ENCODE data around the gene TACO1. TPM values are rescaled to one million over a fixed set of nuclear protein-coding genes. Genes with fewer than 3 reads are reported as not detected.
A peak's percentile ranks its signal among the peaks of the same experiment; 100 is the strongest.

The TACO1 gene
- total and polyA plus RNA-seq, 10 of the 15 experiments (the other 5 are each of a cell fraction or from before 2014, with no cell fraction given), result 8.5 to 38.6 (median 27.0) TPM

- TF ChIP-seq STAT1 (conservative IDR thresholded peaks at IDR 0.05), result no peak
- TF ChIP-seq BMI1 (IDR thresholded peaks at IDR 0.05; ENCODE audit: borderline replicate concordance), result no peak
- TF ChIP-seq MTA3 (IDR thresholded peaks at IDR 0.05; ENCODE audit: borderline replicate concordance, low read length), result no peak
- no peak for TF ChIP-seq MYC (IDR thresholded peaks at IDR 0.05; ENCODE audit: insufficient read depth, insufficient read length, insufficient replicate concordance, low read length, severe bottlenecking)
- TF ChIP-seq IKZF2 (IDR thresholded peaks at IDR 0.05), result no peak
- no peak for TF ChIP-seq FOS (IDR thresholded peaks at IDR 0.05; ENCODE audit: borderline replicate concordance, extremely low read depth, insufficient read length)
- TF ChIP-seq IRF5 (IDR thresholded peaks at IDR 0.05; ENCODE audit: borderline replicate concordance), result no peak
- TF ChIP-seq NKRF (conservative IDR thresholded peaks at IDR 0.05), result no peak
- TF ChIP-seq SIN3A (IDR thresholded peaks at IDR 0.05; ENCODE audit: low read depth, low read length), result no peak
- no peak for TF ChIP-seq YBX1 (IDR thresholded peaks at IDR 0.05)
- TF ChIP-seq ZZZ3 (IDR thresholded peaks at IDR 0.05; ENCODE audit: control insufficient read depth, insufficient read length, low read depth), result no peak
- no peak for TF ChIP-seq MYB (IDR thresholded peaks at IDR 0.05; ENCODE audit: borderline replicate concordance, low read depth, low read length)
- TF ChIP-seq ELK1 (IDR thresholded peaks at IDR 0.05; ENCODE audit: low read depth, low read length), result no peak
- no peak for TF ChIP-seq HCFC1 (IDR thresholded peaks at IDR 0.05; ENCODE audit: low read length)
- ChIA-PET CTCF (interaction anchor here (0.8 to 1.2 kb wide), 3 partner anchors 57 to 374 kb away, joined by 3 to 4 read pairs (median 3); no protein-coding TSS in a partner anchor), RAD21 (ENCODE audit: unreplicated experiment) (interaction anchor here (2.0 kb wide), 1 partner anchor 56 kb away, joined by 6 read pairs; no protein-coding TSS in a partner anchor), SMC1A (ENCODE audit: uncharacterized antibody, unreplicated experiment) (interaction anchor here (0.7 to 1.3 kb wide), 3 partner anchors 14 to 92 kb away, joined by 3 to 4 read pairs (median 3); partner anchors contain the start of gene MAP3K3), POLR2A (no interaction called here)
- H3K27me3 ChIP-seq (replicated peaks in 1 of 2; ENCODE audit: control insufficient read depth in 2 of 2, insufficient read depth in 2 of 2, low read length in 1 of 2), result no peaks in the 10 kb centered on the region
- WGBS (ENCODE audit: insufficient coverage, insufficient replicate concordance, low lambda C conversion rate, missing lambda C conversion rate), result 83% methylated on average over 7 of the region's 7 CpGs
- BruUV-seq (replicated peaks), result no TSS peak
- peaks cover 0 to 2% of the 10 kb centered on the region in 2 experiments; a peak in 1 of 4 replicates for H3K36me3 ChIP-seq (ENCODE audit: control insufficient read depth in 2 of 2, insufficient read depth in 2 of 2, low read length in 1 of 2)
- H3K9me3 ChIP-seq (replicated peaks; ENCODE audit: control insufficient read depth, insufficient read depth, low read length), result peaks cover 3% of the 10 kb centered on the region; the same call in 1 of the 3 replicates
- peaks cover 6% of the 10 kb centered on the region; the same call in 1 of the 2 replicates for H4K20me1 ChIP-seq (ENCODE audit: control insufficient read depth, insufficient read depth)
- H2AFZ ChIP-seq (ENCODE audit: control insufficient read depth, low read depth, low read length), result no peak overlapping the region
- H3K27ac ChIP-seq (ENCODE audit: control insufficient read depth, insufficient read depth), result no peak overlapping the region
- DNase-seq (ENCODE audit: low read depth, low spot score) (no peak), FAIRE-seq (no peak), ATAC-seq (no peak)
- peaks cover 18% of the 10 kb centered on the region for H3K4me1 ChIP-seq (ENCODE audit: control insufficient read depth, insufficient read depth, low read length)
- in situ Hi-C loops (cut with MboI) (no loop called here), intact Hi-C loops (cut with micrococcal nuclease; ENCODE audit: unreplicated experiment) (loop anchor here (10.0 kb wide), 1 partner anchor 139 kb away; no protein-coding TSS in a partner anchor)
- H3K4me2 ChIP-seq (ENCODE audit: control insufficient read depth, insufficient read depth), result peak overlapping the region; percentile 38
- H3K4me3 ChIP-seq, result no peak overlapping the region
- H3K9ac ChIP-seq (ENCODE audit: control insufficient read depth, insufficient read depth, low read length), result no peak overlapping the region
- peaks cover 92% of the 10 kb centered on the region for H3K79me2 ChIP-seq (ENCODE audit: control insufficient read depth, insufficient read depth, low read length)
These were observed 45.1 kb upstream of the TACO1 start for GRCh38 chr17:63555500-63556156.
